Measurements from ENCODE around the gene CNN2.
A peak's percentile ranks its signal among the peaks of the same experiment; 100 is the strongest.

The CNN2 gene

DNA sequence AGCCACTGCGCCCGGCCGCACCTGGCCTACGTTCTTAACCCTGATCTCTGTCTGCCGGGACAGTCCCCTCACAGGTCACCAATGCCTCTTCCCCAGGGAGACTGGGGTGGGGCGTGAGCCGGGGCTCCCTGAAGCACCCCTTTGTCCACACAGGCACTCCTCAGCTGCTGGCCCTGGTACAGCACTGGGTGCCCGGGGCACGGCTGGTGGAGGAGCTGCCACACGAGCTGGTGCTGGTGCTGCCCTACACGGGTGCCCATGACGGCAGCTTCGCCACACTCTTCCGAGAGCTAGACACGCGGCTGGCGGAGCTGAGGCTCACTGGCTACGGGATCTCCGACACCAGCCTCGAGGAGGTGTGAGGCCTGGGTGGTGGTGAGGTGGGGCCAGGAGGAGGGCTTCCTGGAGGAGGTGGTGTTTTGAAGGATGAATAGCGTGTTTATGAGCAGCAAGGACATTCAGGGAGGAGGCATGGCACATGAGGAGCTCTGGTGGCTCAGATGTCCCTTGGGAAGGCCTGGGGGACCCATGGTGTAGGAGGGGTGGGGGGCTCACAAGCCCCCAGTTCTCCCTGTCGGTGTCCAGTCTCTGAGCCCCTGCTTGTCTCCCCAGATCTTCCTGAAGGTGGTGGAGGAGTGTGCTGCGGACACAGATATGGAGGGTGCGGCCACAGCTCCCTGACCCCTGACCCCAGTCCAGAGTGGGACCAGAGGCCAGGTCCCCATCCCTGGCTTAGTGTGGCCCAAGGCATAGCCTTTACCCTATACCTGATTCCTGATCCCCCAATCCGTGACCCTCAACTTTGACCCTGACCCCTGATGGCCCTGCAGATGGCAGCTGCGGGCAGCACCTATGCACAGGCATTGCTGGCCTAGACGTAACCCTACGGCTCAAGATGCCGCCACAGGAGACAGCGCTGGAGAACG lies 27.0 kb downstream of the CNN2 start:
- DNase-seq = no peak

DNA sequence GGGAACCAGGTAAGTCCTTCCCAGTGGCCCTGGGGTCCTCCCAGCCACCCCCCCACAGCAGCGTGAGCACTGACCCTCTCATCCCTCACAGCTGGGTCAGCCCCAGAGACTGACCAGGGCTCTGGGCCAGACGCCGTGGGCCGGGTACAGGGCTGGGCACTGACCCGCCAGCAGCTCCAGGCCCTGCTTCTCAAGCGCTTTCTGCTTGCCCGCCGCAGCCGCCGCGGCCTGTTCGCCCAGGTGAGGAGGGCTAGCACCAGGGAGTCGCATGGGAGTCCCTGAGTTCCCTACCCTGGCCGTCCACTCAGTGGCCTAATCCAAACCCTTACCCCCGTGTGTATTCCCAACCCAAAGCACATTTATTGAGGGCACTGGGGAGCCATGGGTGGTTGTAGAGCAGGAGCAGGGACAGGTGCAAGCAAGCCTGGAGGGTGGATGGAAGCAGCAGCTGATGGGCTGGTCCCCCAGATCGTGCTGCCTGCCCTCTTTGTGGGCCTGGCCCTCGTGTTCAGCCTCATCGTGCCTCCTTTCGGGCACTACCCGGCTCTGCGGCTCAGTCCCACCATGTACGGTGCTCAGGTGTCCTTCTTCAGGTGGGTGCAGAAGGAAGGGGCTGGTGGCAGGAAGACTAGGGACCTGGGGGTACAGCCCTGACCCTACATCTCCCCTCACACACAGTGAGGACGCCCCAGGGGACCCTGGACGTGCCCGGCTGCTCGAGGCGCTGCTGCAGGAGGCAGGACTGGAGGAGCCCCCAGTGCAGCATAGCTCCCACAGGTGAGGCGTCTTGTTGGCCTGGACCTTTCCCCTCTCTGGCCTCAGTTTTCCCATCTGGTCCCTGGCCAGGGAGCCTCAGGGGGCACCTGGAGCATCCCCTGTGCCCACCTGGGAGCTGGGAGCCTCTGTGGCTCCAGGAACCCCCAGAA lies 28.0 kb downstream of the CNN2 start:
- DNase-seq = no peak

DNA sequence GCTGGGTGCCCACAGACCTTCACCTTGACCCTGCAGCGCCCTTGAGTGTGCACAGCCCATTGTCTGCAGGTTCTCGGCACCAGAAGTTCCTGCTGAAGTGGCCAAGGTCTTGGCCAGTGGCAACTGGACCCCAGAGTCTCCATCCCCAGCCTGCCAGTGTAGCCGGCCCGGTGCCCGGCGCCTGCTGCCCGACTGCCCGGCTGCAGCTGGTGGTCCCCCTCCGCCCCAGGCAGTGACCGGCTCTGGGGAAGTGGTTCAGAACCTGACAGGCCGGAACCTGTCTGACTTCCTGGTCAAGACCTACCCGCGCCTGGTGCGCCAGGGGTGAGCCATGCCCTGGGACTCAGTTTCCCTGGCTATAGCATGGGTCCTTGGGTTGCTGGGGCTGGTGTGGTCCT lies 28.6 kb downstream of the CNN2 start:
- no peak for DNase-seq

DNA sequence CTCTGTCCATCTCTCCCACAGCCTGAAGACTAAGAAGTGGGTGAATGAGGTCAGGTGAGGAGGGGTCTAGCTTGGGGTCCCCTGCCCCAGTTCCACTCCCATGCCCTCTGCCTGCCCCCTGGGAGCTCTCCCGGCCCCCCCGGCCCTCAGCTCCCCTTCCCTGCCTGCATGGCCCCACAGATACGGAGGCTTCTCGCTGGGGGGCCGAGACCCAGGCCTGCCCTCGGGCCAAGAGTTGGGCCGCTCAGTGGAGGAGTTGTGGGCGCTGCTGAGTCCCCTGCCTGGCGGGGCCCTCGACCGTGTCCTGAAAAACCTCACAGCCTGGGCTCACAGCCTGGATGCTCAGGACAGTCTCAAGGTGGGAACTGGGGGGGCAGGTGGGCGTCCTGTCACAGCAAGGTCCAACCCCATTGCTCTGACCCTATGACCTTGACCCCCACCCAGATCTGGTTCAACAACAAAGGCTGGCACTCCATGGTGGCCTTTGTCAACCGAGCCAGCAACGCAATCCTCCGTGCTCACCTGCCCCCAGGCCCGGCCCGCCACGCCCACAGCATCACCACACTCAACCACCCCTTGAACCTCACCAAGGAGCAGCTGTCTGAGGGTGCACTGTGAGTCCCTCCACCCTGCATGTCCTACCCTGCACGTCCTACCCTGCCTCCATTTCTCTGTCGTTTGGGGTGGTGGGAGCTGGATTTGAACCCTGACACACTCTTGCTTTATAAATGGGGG lies 29.6 kb downstream of the CNN2 start:
- no peak for DNase-seq

DNA sequence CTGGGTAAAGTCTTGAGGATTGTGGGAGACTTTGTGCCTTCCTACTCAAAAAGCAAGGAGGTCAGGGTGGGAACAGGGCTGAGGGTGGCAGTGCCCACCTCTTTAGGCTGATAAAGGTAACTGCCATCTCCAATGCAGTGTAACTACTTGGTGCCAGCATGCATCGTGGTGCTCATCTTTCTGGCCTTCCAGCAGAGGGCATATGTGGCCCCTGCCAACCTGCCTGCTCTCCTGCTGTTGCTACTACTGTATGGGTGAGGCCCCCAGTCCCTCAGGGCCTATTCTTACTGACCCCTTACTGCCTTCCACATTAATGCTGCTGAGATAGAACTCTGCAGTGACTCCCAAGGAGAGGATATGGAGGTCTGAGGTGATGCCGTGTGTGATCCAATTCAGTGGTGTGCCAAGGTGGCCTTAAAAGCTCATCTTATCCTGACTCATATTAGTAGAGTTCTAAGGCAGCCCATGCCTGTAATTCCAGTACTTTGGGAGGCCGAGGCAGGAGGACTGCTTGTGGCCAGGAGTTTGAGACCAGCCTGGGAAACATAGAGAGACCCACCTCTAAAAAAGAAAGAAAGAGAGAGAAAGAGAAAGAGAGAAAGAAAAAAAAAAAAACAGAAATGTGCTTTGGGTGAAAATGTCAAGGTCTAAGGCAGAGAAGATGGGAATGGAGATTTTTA lies 30.9 kb downstream of the CNN2 start:
- no peak for DNase-seq

DNA sequence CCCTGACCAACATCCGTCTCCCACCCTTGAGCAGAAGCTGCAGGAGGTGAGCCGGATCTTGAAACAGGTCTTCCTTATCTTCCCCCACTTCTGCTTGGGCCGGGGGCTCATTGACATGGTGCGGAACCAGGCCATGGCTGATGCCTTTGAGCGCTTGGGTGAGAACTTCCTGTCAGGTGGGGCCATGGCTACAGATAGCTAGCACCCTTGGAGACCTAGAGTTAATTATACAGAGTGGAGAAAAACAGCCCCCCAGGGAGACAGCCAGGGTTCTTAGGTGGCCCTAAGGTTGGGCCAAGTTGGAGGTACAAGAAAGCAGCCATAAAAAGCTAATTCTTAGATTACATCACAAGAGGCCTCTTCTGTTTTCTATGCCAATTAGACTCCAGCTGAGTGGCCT lies 31.7 kb downstream of the CNN2 start:
- no peak for DNase-seq

DNA sequence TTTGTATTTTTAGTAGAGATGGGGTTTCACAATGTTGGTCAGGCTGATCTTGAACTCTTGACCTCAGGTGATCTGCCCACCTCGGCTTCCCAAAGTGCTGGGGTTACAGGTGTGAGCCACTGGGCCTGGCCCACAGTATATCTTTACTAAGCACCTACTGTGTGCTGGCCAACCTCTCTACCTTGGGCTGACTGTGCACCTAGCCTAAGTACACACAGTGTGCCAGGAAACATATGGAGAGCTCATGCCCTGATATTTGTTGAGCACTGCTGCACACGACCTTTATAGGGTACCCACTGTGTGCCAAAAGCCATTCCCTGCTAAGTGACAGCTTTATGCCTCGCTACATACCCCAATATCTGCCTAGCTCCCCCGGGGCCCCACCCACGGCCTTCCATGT lies 34.3 kb downstream of the CNN2 start:
- DNase-seq = no peak

DNA sequence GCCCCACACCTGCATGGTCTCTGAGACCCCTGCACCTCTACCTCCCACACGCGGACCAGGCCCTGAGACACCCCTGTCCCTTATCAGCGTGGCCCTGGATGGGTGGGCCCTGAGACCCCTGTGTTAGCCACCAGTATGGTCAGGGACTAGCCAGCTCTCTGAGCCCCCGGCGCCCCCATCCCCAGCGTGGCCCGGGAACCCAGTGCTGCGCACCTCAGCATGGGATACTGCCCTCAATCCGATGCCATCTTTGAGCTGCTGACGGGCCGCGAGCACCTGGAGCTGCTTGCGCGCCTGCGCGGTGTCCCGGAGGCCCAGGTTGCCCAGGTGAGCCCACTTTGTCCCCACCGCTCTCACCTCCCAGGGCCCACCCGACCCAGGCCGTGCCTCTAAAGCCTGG lies 35.6 kb downstream of the CNN2 start:
- DNase-seq = no peak

DNA sequence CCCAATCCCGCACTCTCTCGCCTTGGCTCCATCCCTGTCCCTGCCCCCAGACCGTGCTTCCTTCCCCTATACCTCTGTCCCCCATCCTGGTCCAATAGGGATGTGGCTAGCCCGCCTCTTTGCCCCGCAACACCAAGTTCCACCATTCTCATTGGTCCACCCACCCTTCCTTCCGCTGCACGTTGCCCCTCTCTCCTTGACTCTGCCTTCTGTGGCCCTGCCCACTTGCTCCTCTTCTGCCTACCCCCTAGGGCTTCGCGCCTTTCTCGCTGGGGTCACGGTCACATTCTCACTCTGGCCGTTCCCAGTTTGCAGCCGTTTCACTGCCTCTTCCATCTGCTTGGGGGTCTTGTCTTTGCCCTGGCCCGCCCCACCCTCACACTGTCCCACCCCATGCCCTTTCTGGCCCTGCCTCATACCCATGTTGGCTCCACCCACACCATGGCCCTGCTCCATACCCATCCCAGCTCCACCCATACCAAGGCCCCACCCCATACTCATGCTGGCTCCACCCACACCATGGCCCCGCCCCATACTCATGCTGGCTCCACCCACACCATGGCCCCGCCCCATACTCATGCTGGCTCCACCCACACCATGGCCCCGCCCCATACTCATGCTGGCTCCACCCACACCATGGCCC lies 36.1 kb downstream of the CNN2 start:
- DNase-seq = no peak

DNA sequence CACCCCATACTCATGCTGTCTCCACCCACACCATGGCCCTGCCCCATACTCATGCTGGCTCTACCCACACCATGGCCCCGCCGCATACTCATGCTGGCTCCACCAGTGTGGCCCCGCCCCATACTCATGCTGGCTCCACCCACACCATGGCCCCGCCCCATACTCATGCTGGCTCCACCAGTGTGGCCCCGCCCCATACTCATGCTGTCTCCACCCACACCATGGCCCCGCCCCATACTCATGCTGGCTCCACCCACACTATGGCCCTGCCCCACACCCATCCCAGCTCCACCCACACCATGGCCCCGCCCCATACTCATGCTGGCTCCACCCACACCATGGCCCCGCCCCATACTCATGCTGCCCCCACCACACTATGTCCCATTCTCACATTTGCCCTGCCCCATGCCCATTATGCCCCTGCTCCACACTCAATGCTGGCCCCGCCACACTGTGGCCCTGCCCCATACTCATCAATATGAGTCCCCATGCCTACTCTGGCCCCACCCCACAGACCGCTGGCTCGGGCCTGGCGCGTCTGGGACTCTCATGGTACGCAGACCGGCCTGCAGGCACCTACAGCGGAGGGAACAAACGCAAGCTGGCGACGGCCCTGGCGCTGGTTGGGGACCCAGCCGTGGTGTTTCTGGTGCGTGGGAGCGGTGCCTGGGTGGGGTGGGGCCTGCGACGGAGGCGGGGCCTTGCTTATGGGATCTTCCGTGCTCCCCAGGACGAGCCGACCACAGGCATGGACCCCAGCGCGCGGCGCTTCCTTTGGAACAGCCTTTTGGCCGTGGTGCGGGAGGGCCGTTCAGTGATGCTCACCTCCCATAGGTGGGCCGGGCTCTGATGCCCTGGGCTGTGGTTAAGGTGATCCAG lies 36.9 kb downstream of the CNN2 start:
- peak; percentile 67 for DNase-seq

DNA sequence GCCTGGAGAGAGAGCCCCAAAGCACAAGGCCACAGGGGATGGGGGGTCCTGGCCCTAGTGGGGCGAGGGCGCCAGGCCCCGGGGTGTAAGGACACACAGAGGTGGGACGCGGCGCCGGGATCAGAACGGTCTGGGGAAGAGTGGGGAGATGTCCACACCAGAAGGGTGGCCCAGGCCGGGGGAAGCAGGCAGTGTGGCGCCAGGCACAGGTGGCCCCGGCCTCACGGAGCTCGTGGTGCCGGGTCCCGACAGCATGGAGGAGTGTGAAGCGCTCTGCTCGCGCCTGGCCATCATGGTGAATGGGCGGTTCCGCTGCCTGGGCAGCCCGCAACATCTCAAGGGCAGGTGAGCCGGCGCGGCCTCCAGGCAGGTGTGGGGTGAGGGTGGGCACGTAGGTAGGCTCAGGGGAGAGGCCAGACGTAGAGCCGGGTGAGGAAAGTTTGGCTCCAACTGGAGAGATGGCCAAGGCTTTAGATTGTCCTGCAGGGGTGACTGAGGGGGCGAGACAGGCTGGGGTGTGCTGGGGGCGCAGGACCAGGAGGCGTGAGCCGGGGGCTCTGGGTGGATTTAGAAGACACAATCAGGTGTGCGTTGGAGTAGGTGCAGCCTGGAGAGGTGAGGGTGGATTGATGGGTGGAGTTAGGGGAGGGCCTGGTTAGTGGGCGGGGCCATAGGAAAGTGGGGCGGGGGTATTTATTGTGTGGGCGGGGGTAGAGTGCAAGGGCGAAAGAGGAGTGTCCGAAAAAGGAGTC lies 37.7 kb downstream of the CNN2 start:
- DNase-seq = no peak

DNA sequence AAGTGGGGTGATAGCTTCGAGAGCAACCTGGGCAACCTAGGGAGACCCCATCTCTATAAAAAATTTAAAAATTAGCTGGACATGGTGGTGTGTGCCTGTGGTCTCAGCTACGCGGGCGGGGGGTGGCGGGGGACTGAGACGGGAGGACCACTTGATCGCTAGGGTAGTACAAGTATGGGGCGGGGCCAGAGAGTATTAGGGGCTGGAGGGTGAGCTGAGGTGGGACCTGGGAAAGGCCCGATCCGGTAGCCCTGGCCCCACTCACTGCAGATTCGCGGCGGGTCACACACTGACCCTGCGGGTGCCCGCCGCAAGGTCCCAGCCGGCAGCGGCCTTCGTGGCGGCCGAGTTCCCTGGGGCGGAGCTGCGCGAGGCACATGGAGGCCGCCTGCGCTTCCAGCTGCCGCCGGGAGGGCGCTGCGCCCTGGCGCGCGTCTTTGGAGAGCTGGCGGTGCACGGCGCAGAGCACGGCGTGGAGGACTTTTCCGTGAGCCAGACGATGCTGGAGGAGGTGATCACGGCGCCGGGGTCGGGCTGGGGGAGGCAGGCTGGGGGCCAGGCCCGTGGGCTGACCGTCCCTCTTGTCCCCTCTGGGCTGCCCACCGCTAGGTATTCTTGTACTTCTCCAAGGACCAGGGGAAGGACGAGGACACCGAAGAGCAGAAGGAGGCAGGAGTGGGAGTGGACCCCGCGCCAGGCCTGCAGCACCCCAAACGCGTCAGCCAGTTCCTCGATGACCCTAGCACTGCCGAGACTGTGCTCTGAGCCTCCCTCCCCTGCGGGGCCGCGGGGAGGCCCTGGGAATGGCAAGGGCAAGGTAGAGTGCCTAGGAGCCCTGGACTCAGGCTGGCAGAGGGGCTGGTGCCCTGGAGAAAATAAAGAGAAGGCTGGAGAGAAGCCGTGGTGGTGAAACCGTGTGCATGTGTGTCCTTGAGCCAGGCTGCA lies 38.5 kb downstream of the CNN2 start:
- DNase-seq = peak; percentile 35

DNA sequence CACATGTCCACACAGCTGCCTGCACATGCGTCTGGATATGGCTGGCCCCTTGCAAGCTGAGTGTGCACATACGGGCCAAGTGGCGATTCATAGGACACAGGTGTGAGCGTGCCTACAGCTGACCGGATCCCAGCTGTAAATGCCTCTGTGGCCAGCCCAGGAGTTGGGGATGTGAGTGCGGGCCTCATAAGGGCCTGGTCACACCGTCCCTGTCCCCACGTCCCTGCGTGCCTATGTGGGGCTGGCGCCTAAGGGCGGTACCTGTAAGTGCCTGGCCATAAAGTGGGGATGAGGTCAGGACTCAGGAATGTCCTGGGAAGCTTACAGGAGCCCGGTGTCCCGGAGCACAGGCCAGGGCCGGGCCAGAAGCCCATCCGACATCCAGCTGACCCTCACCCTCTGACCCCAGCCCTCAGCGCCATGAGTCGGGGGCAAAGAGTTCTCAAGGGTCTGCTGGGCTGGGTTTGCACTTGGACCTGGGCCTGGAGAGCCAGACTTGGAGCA lies 39.2 kb downstream of the CNN2 start:
- DNase-seq = no peak

DNA sequence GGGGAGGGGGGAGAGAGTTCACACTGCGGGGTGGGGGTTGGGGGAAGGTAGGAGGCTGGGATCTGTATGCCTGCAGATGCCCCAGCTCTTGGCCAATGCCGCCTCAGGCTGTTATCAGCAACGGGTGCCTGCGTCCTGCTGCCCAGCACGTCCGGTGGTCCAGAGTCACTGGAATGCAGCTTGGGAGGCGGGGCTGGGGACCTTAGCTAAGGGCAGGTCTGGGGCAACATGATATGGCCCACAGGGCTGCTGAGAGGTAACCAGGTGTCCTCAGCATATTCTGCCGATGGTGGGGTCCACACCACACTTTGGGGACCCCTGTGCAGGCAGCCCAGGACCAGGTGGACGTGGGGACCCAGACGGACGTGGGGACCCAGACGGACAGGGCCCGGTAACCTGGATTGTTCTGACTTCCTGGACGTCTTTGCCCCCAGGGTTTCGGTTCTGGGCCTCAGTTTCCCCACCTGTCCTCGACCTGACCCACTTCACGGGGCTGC lies 39.9 kb downstream of the CNN2 start:
- no peak for DNase-seq

DNA sequence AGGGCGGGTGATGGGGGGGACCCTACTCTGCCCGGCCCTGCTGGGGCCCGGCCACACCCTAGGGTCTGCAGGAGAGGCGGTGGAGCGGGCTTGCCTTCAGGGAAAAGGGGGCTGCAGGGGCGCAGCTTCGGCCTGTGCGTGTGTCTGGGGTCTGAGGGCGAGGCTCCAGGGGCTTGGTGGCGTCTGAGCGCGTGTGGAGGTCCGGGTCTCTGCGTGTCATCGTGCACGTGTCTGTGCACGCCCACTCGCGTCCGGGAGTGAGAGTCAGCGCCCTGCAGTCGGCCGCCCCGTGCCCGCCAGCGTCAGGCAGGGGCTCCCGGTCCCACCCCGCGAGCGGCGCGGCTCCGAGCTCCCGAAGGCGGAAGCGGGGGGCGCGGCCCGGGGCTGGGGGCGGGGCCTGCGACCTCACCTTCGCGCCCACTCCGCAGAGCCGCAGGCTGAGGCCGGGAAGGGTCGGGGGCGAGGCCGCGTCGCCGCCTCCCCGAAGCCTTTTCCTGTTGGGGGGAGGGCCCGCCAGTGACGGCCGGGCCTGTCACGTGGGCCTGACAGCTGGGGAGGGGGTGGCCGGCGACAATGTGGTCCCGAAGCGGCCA lies 40.4 kb downstream of the CNN2 start, which contains the start of gene ARHGAP45:
TSS of gene ARHGAP45 (plus strand) at position 420 of the 593 bp plus-strand sequence. CDS start 239 bp downstream, outside the sequence.
- DNase-seq = peak; percentile 75

DNA sequence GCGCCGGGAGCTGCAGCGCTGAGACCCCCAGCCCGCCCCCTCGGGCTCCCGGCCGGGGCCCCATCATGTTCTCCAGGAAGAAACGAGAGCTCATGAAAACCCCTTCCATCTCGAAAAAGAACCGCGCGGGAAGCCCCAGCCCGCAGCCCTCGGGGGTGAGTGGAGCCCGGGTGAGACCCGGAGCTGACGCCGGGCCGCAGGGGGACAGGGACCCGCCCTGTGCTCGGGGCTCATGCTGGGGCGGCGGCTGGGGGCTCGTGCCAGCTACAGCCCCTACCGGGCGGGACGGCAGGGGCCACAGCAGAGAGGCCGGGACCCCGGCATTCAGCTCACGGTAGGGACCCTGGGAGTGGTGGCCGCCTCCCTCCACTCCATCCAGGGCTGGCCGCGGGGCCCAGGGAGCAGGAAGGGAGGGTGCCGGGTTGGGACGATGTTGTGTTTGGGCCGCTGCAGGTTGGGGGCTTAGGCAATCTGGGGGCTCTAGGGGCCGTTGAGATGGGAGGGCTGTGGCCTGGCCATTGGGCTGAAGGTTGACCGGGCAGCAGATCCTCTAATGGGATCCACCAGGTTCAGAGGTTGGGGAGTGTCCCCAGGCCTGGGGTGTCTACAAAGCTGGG lies 41.0 kb downstream of the CNN2 start:
- DNase-seq = peak; percentile 75
